ENCODE measurements around the gene DHRS1. TPM values are rescaled to one million over a fixed set of nuclear protein-coding genes. Genes with fewer than 3 reads are reported as not detected.

DHRS1 gene
- total RNA-seq, 2 experiments from 2014 or later = 11.9 to 13.6 TPM

GRCh38 chr14:24292118-24292807, 7.3 kb downstream of the DHRS1 start:
- TF ChIP-seq CTCF (IDR thresholded peaks at IDR 0.05) = no peak
- H3K4me3 Mint-ChIP-seq = no peak overlapping the region
- H3K27me3 Mint-ChIP-seq = no peaks in the 10 kb centered on the region
- peaks cover 33% of the 10 kb centered on the region for H3K4me1 Mint-ChIP-seq (ENCODE audit: low read depth)
- DNase-seq (no peak), ATAC-seq (no peak)
- H3K36me3 Mint-ChIP-seq (ENCODE audit: low read depth) = peaks cover 28% of the 10 kb centered on the region
- intact Hi-C loops (cut with micrococcal nuclease) = no loop called here
- POLR2A ChIA-PET = interaction anchor here (0.9 to 1.5 kb wide), 6 partner anchors 10 to 103 kb away, joined by 3 to 6 read pairs (median 4); partner anchors contain the start of genes CIDEB and IPO4
- H3K9me3 Mint-ChIP-seq = no peaks in the 10 kb centered on the region
- H3K27ac Mint-ChIP-seq = no peak overlapping the region
- CTCF ChIA-PET = interaction anchor here (0.8 to 28.2 kb wide), 10 partner anchors 12 to 660 kb away, joined by 3 to 873 read pairs (median 5); partner anchors contain the start of genes CIDEB, GMPR2, LTB4R2 and NEDD8

- DNase-seq = no peak
- Mint-ChIP-seq H3K27ac (no peak overlapping the region), H3K4me3 (no peak overlapping the region), H3K27me3 (no peaks in the 10 kb centered on the region), H3K36me3 (ENCODE audit: low read depth) (peaks cover 27% of the 10 kb centered on the region), H3K4me1 (ENCODE audit: low read depth) (peaks cover 26% of the 10 kb centered on the region), H3K9me3 (no peaks in the 10 kb centered on the region)
- ChIA-PET POLR2A (interaction anchor here (0.9 to 2.7 kb wide), 6 partner anchors 14 to 49 kb away, joined by 3 to 17 read pairs (median 4); partner anchors contain the start of genes CIDEB, LTB4R and TINF2), CTCF (interaction anchor here (1.1 to 28.2 kb wide), 8 partner anchors 9 to 659 kb away, joined by 3 to 873 read pairs (median 22); partner anchors contain the start of genes CIDEB, DHRS1, GMPR2 and LTB4R2)
- ATAC-seq = no peak
- intact Hi-C loops (cut with micrococcal nuclease) = no loop called here
- TF ChIP-seq CTCF (IDR thresholded peaks at IDR 0.05) = no peak
Observed at GRCh38 chr14:24291446-24292117, 8.0 kb downstream of the DHRS1 start.

GRCh38 chr14:24290746-24291145, 8.8 kb downstream of the DHRS1 start:
- no peak overlapping the region for H3K4me3 Mint-ChIP-seq
- ChIA-PET POLR2A (interaction anchor here (0.6 to 2.7 kb wide), 12 partner anchors 9 to 53 kb away, joined by 3 to 17 read pairs (median 3); partner anchors contain the start of genes DHRS1, LTB4R, NOP9 and RABGGTA), CTCF (interaction anchor here (1.6 to 28.2 kb wide), 8 partner anchors 10 to 658 kb away, joined by 5 to 873 read pairs (median 18); partner anchors contain the start of genes CIDEB, DHRS1, GMPR2 and MDP1)
- no peaks in the 10 kb centered on the region for H3K27me3 Mint-ChIP-seq
- no peak for TF ChIP-seq CTCF (IDR thresholded peaks at IDR 0.05)
- H3K36me3 Mint-ChIP-seq (ENCODE audit: low read depth) = peaks cover 19% of the 10 kb centered on the region
- no peaks in the 10 kb centered on the region for H3K9me3 Mint-ChIP-seq
- intact Hi-C loops (cut with micrococcal nuclease) = no loop called here
- no peak overlapping the region for H3K27ac Mint-ChIP-seq
- DNase-seq = no peak
- ATAC-seq = no peak
- peaks cover 18% of the 10 kb centered on the region for H3K4me1 Mint-ChIP-seq (ENCODE audit: low read depth)

GRCh38 chr14:24289649-24290280, 9.8 kb downstream of the DHRS1 start:
- DNase-seq (peak; percentile 91), ATAC-seq (peak; percentile 96)
- Mint-ChIP-seq H3K4me1 (ENCODE audit: low read depth) (peaks cover 21% of the 10 kb centered on the region), H3K9me3 (no peaks in the 10 kb centered on the region), H3K27ac (peak overlapping the region; percentile 40), H3K27me3 (no peaks in the 10 kb centered on the region), H3K4me3 (no peak overlapping the region), H3K36me3 (ENCODE audit: low read depth) (peaks cover 16% of the 10 kb centered on the region)
- TF ChIP-seq CTCF (IDR thresholded peaks at IDR 0.05) = no peak
- ChIA-PET CTCF (interaction anchor here (1.0 to 28.2 kb wide), 10 partner anchors 10 to 142 kb away, joined by 3 to 873 read pairs (median 10); partner anchors contain the start of genes CIDEB, DHRS1, GMPR2 and IRF9), POLR2A (interaction anchor here (0.6 to 2.7 kb wide), 17 partner anchors 9 to 105 kb away, joined by 3 to 17 read pairs (median 3); partner anchors contain the start of genes DHRS1, LTB4R, NOP9 and RABGGTA)
- intact Hi-C loops (cut with micrococcal nuclease) = no loop called here

All from activated CD8-positive, alpha-beta T cell treated with anti-CD3 and anti-CD28 coated beads for 36 hours (primary cell).